K562 (cell line): ENCODE measurements around the gene RAB38. TPM values are rescaled to one million over a fixed set of nuclear protein-coding genes. Genes with fewer than 3 reads are reported as not detected.

Source experiments
- BRD9 ChIP-seq: fragments of 450-650 bp; IDR thresholded peaks from 2 replicates; pipeline ENCODE4 v1.6.1; 2018; ENCODE audit warnings: low read depth; ENCODE audit not compliant: partially characterized antibody
- FOXJ3 ChIP-seq: sonication (generic); formaldehyde crosslinking; IDR thresholded peaks from 2 replicates; pipeline ENCODE4 v1.4.0; 2020; ENCODE audit warnings: mild to moderate bottlenecking, missing genetic modification reagents
- PML ChIP-seq: IDR thresholded peaks from 2 replicates; pipeline ENCODE4 v1.6.1; 2012; ENCODE audit warnings: low read length, inconsistent platforms
- RBFOX2 ChIP-seq: fragments of 200-400 bp; formaldehyde crosslinking; IDR thresholded peaks from 2 replicates; pipeline ENCODE4 v1.6.1; 2017; ENCODE audit warnings: low read depth, mild to moderate bottlenecking, low read length, moderate library complexity
- SMAD3 ChIP-seq: fragments of 450-650 bp; formaldehyde crosslinking; conservative IDR thresholded peaks from 2 replicates; pipeline ENCODE4 v1.4.0; 2020; ENCODE audit warnings: mild to moderate bottlenecking
- SMARCA4 ChIP-seq: fragments of 450-650 bp; IDR thresholded peaks from 2 replicates; pipeline ENCODE4 v1.6.1; 2016
- ZFP36 ChIP-seq: fragments of 150-350 bp; IDR thresholded peaks from 2 replicates; pipeline ENCODE4 v1.6.1; 2018; ENCODE audit warnings: low read length, low read depth; ENCODE audit not compliant: partially characterized antibody
- ZNF184 ChIP-seq: sonication (generic); formaldehyde crosslinking; IDR thresholded peaks from 2 replicates; pipeline ENCODE4 v1.5.0; 2020; ENCODE audit warnings: missing genetic modification reagents
- ZNF695 ChIP-seq: fragments of 450-650 bp; formaldehyde crosslinking; IDR thresholded peaks from 2 replicates; pipeline ENCODE4 v1.4.0; 2020; ENCODE audit warnings: mild to moderate bottlenecking, moderate library complexity
- polyA plus RNA-seq, 8 experiments: library from polyadenylated mRNA; depleted of rRNA in 4 of 8; stranded (reverse) in 5 of 8; unstranded in 3 of 8; fragments of >200 nt; fragmentation: Nextera tagmentation in 2 of 8; fragmentation: Illumina TruSeq in 1 of 8; extraction: Ambion mirVana in 2 of 8; extraction: Trizol in 1 of 8; gene quantifications; 2 replicates each; pipeline versions ENCODE4 v1.2.1 to v1.2.3, GENCODE V29; 2011 to 2014; ENCODE audit warnings: inconsistent platforms in 1 of 8, missing spikeins in 1 of 8
- total RNA-seq, 7 experiments: library from RNA; depleted of rRNA in 6 of 7; stranded (reverse); fragments of >200 nt in 6 of 7; fragmentation: Illumina TruSeq in 2 of 7; extraction: Trizol in 2 of 7; gene quantifications; 2 replicates each; pipeline versions ENCODE4 v1.2.1 to v1.2.3, GENCODE V29; 2011 to 2021; ENCODE audit warnings: low replicate concordance in 1 of 7
- TF ChIP-seq, protein P1 (sequence below): sonication (generic); formaldehyde crosslinking; IDR thresholded peaks from 2 replicates; pipeline ENCODE4 v1.9.0; 2022; ENCODE audit warnings: mild to moderate bottlenecking, missing genetic modification reagents
- TF ChIP-seq, protein P2 (sequence below): IDR thresholded peaks from 2 replicates; pipeline ENCODE4 v1.6.1; 2011; ENCODE audit warnings: borderline replicate concordance, low read depth, mild to moderate bottlenecking, moderate library complexity, low read length; ENCODE audit not compliant: insufficient read depth, poor library complexity, severe bottlenecking
- TF ChIP-seq, protein P3 (sequence below): fragments of 200-800 bp; sonication (Bioruptor generic); IDR thresholded peaks from 2 replicates; pipeline ENCODE4 v1.6.1; 2017; ENCODE audit warnings: missing genetic modification characterization, missing compliant biosample characterization

RAB38 gene
- total and polyA plus RNA-seq, 9 of the 15 experiments (the other 6 are each of a cell fraction or from before 2014, with no cell fraction given) = 0.59 to 2.9 (median 2.2) TPM

DNA sequence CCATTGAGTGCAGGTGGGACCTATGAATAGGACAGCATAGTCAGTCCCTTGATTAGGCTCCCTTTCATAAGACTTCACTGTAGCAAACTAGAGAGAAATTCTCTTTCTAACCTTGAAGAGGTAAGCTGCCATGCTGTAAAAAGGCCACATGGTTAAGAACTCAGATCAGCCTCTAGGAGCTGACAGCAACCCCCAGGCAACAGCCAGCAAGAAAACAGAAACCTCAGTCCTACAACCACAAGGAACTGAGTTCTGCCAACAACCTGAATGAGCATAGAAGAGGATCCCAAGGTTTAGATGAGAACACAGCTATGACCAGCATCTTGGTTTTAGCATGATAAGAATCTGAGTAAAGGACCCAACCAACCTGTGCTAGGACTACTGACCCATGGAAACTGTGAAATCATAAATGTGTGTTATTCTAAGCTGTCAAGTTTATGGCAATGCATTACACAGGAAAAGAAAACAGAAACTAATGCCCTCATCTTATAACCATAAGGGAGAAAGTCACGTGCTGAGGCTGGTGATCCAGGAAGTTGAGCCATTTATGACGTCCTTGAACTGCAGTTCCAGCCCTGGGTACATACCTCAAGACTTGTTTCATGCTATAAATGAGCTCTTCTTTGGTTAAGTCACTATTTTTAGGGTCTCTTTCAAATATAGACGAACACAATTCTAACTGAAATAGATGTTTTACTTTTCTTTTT lies 43.3 kb downstream of the RAB38 start (continued):
- TF ChIP-seq, protein P1, sequence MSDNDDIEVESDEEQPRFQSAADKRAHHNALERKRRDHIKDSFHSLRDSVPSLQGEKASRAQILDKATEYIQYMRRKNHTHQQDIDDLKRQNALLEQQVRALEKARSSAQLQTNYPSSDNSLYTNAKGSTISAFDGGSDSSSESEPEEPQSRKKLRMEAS (CRISPR knock-in tag) = no peak
- TF ChIP-seq SMARCA4 = no peak
- no peak for TF ChIP-seq ZNF184 (CRISPR knock-in tag)
- TF ChIP-seq, protein P2, sequence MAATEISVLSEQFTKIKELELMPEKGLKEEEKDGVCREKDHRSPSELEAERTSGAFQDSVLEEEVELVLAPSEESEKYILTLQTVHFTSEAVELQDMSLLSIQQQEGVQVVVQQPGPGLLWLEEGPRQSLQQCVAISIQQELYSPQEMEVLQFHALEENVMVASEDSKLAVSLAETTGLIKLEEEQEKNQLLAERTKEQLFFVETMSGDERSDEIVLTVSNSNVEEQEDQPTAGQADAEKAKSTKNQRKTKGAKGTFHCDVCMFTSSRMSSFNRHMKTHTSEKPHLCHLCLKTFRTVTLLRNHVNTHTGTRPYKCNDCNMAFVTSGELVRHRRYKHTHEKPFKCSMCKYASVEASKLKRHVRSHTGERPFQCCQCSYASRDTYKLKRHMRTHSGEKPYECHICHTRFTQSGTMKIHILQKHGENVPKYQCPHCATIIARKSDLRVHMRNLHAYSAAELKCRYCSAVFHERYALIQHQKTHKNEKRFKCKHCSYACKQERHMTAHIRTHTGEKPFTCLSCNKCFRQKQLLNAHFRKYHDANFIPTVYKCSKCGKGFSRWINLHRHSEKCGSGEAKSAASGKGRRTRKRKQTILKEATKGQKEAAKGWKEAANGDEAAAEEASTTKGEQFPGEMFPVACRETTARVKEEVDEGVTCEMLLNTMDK = no peak
- no peak for TF ChIP-seq BRD9
- TF ChIP-seq, protein P3, sequence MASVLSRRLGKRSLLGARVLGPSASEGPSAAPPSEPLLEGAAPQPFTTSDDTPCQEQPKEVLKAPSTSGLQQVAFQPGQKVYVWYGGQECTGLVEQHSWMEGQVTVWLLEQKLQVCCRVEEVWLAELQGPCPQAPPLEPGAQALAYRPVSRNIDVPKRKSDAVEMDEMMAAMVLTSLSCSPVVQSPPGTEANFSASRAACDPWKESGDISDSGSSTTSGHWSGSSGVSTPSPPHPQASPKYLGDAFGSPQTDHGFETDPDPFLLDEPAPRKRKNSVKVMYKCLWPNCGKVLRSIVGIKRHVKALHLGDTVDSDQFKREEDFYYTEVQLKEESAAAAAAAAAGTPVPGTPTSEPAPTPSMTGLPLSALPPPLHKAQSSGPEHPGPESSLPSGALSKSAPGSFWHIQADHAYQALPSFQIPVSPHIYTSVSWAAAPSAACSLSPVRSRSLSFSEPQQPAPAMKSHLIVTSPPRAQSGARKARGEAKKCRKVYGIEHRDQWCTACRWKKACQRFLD (CRISPR knock-in tag) = no peak
- TF ChIP-seq ZFP36 = no peak
- TF ChIP-seq PML = no peak
- no peak for TF ChIP-seq RBFOX2
- no peak for TF ChIP-seq ZNF695 (CRISPR knock-in tag)
- no peak for TF ChIP-seq FOXJ3
- TF ChIP-seq SMAD3 (CRISPR knock-in tag) = no peak
- TF ChIP-seq, all 486 proteins: peak for 0
